ENCODE data around the gene PRKG1.
"Not testable (repeated sequence)": the region's sequence is repeated elsewhere in the genome, so short reads cannot be mapped to it uniquely, and the experiment has no call there.

The PRKG1 gene

GRCh38 chr10:51231754-51232153, 157.5 kb downstream of the PRKG1 start:
- DNase-seq = no peak

GRCh38 chr10:51233337-51234100, 159.2 kb downstream of the PRKG1 start:
- DNase-seq = no peak

- DNase-seq = no peak
Measured at GRCh38 chr10:51235865-51236264, 161.6 kb downstream of the PRKG1 start.

GRCh38 chr10:51239006-51239405, 164.7 kb downstream of the PRKG1 start:
- no peak for DNase-seq

- no peak for DNase-seq
Measured at GRCh38 chr10:51241461-51241860, 167.2 kb downstream of the PRKG1 start.

- DNase-seq = no peak
Measured at GRCh38 chr10:51242393-51242792, 168.1 kb downstream of the PRKG1 start.

GRCh38 chr10:51244309-51244708, 170.0 kb downstream of the PRKG1 start:
- no peak for DNase-seq

- no peak for DNase-seq
Measured at GRCh38 chr10:51244748-51245490, 170.6 kb downstream of the PRKG1 start.

- no peak for DNase-seq
Measured at GRCh38 chr10:51246156-51246555, 171.9 kb downstream of the PRKG1 start.

- no peak for DNase-seq
Measured at GRCh38 chr10:51250278-51250920, 176.1 kb downstream of the PRKG1 start.

- DNase-seq = no peak
Measured at GRCh38 chr10:51251110-51251509, 176.8 kb downstream of the PRKG1 start.

- DNase-seq = no peak
Measured at GRCh38 chr10:51255381-51255780, 181.1 kb downstream of the PRKG1 start.

- no peak for DNase-seq
Measured at GRCh38 chr10:51257511-51258248, 183.4 kb downstream of the PRKG1 start.

- no peak for DNase-seq
Measured at GRCh38 chr10:51260376-51260775, 186.1 kb downstream of the PRKG1 start.

- no peak for DNase-seq
Measured at GRCh38 chr10:51266496-51266895, 192.2 kb downstream of the PRKG1 start.

GRCh38 chr10:51267980-51268570, 193.8 kb downstream of the PRKG1 start:
- DNase-seq = not testable (repeated sequence)

GRCh38 chr10:51269821-51270220, 195.5 kb downstream of the PRKG1 start:
- no peak for DNase-seq

- DNase-seq = no peak
Measured at GRCh38 chr10:51270936-51271530, 196.7 kb downstream of the PRKG1 start.

- DNase-seq = not testable (repeated sequence)
Measured at GRCh38 chr10:51272099-51272498, 197.8 kb downstream of the PRKG1 start.

- no peak for DNase-seq
Measured at GRCh38 chr10:51272555-51272954, 198.3 kb downstream of the PRKG1 start.

- DNase-seq = no peak
Measured at GRCh38 chr10:51273574-51273973, 199.3 kb downstream of the PRKG1 start.

GRCh38 chr10:51276097-51276496, 201.8 kb downstream of the PRKG1 start:
- DNase-seq = not testable (repeated sequence)

All from NCI-H1436 treated with DMSO at 0.1 percent for 48 hours (cell line).